HG02840 (cell line): Measurements from ENCODE around the gene OR12D2.
"Not testable (repeated sequence)": the region's sequence is repeated elsewhere in the genome, so short reads cannot be mapped to it uniquely, and the experiment has no call there.

Experiments used
- ATAC-seq: cut with Tn5 transposase; IDR thresholded peaks from one replicate; pipeline ENCODE4 v1.9.1; 2021; ENCODE audit warnings: mild to moderate bottlenecking, moderate library complexity, moderate number of reproducible peaks; ENCODE audit not compliant: unreplicated experiment, low FRiP score

Gene OR12D2, protein sequence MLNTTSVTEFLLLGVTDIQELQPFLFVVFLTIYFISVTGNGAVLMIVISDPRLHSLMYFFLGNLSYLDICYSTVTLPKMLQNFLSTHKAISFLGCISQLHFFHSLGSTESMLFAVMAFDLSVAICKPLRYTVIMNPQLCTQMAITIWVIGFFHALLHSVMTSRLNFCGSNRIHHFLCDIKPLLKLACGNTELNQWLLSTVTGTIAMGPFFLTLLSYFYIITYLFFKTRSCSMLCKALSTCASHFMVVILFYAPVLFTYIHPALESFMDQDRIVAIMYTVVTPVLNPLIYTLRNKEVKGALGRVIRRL

DNA sequence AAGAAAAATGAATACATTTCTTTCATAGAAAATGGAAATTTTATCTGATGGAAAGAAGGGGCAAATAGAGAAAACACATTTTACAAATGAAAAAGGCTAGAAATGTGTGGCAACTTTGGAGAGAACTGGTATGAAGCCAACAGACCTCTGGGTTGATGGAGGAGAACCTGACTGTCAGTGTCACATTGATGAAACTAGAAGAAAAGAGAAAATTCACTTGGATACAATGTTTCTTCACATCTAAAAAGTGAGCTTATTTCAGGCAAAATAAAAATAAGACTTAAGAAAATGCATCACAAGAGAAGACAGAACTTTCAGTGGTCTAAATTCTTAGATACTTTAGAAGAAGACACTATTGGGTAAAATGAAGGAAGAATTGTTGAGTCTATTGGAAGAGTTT is at the start of gene OR12D2:
TSS of gene OR12D2 (plus strand) at position 301 of the 400 bp plus-strand sequence. CDS start 1,069 bp downstream, outside the sequence.
- no peak for ATAC-seq

- not testable (repeated sequence) for ATAC-seq
Observed at GRCh38 chr6:29349348-29349747, 46.1 kb upstream of the OR12D2 start.

DNA sequence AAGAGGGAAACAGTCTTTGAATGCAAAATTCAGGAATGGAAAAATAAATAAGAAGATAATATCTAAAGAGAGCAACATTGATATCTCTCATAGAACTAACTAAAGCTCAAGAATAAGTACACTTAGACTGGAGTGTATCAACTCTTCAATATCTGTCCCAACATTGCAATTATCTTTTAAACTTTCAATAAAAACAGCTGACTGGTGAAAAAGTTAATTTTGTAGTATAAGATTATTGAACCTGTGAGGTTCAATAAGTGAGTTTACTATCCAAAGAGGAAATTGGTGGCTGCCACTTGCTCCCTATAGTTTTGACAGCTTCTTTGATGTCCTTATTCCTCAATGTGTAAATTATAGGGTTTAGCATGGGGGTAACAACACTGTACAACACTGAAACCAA is 40.5 kb upstream of the OR12D2 start:
- no peak for ATAC-seq

DNA sequence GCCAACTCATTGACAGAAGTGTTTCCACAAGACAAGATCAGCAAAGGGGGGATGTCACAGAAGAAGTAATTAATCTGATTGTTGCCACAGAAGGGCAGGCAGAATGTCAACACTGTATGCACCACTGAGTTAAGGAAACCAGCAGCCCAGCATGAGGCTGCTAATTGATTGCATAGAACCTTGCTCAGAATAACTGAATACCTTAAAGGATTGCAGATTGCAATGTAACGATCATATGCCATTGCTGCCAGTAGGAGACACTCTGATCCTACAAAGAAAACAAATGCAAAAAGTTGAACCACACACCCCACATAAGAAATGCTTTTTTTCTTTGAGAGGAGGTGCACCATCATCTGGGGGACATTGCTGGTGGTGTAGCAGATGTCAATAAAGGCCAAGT is 39.8 kb upstream of the OR12D2 start:
- ATAC-seq = no peak

DNA sequence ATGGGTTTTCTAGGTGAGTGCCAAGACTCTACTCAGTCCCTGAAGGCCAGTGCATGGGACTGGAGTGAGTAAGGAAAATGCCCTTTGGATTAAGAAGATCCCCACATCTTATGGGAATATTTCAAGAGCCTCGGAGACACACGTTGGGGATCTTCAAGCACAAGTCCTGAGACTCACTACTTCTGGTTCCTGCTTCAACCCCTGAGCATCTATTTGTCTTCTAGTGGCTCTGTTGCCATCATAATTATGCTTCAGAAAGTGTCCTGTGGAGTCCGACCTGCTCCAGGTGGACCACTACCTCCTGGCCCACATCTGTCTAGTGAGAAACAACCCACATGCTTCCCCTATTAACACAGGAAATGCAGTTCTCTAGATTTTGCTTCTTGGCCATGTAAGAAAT is 26.7 kb upstream of the OR12D2 start, which contains the start of gene OR5V1:
TSS of gene OR5V1 (minus strand) at position 101 of the 400 bp plus-strand sequence. CDS start 12,670 bp downstream, outside the sequence.
- no peak for ATAC-seq

DNA sequence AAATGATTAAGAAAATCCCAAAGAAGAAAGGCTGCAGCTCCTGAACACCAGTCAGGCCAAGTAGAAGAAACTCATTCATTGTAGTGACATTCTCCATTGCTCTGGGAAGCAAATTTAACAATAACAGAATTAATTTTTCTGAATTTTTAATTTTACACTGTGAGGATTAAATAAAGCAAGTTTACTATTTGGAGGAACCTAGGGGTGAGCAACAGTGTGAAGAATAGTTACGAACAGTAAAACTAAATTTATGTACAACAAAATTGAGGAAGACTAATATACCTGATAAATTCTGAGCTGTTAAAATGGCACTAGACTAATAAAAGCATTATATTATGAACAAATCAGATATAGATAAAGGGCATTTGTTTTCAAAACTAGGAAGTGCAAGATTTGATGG is 20.2 kb upstream of the OR12D2 start, which contains the start of gene OR12D3:
TSS of gene OR12D3 (minus strand) at position 101 of the 400 bp plus-strand sequence. CDS start at position 97, 4 bp downstream.
- ATAC-seq = no peak

- no peak for ATAC-seq
Observed at GRCh38 chr6:29376003-29376402, 19.4 kb upstream of the OR12D2 start.

- no peak for ATAC-seq
Observed at GRCh38 chr6:29388533-29388932, 6.9 kb upstream of the OR12D2 start.

DNA sequence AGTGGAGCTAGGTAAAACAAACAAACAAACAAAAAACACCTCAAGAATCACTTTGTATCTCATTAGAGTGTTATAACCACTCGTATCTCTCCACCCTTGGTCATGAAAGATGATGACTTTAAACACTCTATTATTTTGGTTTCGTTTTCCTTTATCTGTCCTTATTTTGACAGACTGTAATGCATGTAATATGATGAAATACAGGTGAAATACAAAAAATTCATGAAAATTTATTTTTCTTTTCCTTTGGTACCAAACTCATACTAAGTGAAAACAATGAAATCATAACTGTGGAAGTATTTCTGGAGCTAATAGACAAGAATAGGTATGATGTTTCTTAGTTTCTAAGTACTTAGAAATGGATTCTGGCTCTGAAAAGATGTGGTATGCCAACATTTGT is 4.1 kb downstream of the OR12D2 start:
- ATAC-seq = no peak

DNA sequence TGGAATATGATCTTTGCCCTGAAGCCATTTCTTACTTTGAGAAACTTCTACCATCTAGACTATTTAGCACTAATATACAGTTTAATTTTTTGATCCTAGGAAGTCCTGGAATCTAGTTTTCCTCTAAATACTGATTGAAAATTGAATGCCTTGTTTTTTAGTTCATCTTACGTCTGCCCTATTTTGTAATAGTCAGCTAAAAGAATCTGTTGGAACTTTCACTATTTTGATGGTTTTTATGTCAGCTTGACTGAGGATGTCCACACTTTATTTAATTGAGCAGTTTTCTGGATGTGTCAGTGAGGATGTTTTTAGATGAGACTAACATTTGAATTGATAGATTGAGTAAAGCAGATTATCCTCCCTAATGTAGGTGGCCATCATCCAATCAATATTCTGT is 8.4 kb downstream of the OR12D2 start:
- no peak for ATAC-seq

- ATAC-seq = no peak
Observed at GRCh38 chr6:29414588-29414987, 19.2 kb downstream of the OR12D2 start, which contains the start of gene OR12D1. Gene OR12D1, plus strand, starts transcription at chr6:29414928.

DNA sequence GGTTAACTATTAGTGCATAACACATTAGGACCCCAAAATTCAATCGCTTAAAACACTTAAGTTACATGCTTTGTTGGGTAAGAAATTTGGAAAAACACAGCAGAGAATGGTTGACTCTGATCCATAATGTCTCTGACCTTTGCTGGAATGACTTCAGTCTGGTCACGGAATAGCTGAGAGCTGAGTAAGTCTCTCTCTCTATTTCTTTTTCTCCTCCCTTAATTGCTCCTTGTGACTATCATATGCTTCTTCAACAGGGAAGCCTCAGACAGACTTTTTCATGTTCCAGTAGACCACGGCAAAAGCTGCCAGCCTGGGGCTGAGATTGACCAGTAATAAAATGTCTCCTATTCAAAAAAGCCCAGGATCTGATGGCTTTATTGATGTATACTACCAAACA is 24.1 kb downstream of the OR12D2 start:
- no peak for ATAC-seq

GRCh38 chr6:29424168-29424567 is 28.7 kb downstream of the OR12D2 start:
- ATAC-seq = no peak

DNA sequence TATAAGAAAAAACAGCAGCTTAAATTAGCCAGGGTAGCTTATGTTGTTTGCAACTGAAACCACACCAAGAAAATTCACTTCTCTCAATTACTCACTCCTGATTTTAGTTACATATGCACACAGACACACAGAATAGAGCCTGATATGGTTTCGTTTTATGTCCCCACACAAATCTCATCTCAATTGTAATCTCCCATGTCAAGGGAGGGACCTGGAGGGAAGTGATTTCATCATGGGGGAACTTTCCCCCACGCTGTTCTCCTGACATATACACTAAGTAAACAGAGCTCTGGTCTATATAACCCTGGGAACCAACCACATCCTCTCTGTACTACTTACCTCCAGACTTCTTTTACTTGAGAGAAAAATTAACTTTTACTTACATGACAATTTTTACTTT is 29.1 kb downstream of the OR12D2 start:
- no peak for ATAC-seq

DNA sequence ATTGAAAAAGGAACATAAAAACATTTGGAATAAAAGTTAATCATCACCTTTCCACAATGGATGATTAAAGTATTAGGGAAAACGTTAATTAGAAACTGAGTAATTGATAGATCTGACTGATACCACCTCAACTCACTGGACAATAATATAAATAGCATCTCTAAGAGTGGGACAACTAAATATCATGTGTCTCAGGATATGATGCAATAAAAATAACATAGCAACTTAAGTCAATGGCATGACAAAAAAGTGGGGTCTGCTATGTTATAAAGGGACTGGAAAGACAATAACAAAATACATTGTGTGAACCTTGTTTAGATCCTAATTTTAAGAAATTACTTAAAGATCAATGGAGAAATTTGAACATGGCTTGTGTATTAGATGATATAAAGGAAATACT is 29.6 kb downstream of the OR12D2 start:
- no peak for ATAC-seq

- no peak for ATAC-seq
Observed at GRCh38 chr6:29426654-29427053, 31.2 kb downstream of the OR12D2 start.

- not testable (repeated sequence) for ATAC-seq
Observed at GRCh38 chr6:29436730-29437129, 41.3 kb downstream of the OR12D2 start.

DNA sequence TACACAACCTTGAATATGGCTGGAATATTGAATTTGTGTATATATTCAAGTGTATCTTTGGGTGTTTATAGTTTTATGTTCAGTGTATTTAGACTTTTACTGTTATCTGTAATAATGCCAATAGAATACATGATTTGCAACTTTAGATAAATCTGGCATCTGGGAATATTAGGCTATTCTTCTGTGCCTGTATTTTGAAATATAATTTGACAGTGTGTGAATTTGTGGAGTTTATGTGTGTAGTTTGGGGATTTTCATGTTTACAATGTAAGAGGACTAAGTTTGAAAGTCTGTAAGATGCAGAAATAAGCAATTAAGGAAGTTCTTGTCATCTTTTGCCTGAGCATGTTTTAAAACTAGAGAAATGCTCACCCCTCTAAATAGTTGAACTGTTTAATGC is 43.6 kb downstream of the OR12D2 start, which contains the start of gene OR10C1:
TSS of gene OR10C1 (plus strand) at position 301 of the 400 bp plus-strand sequence. CDS start 710 bp downstream, outside the sequence.
- ATAC-seq = no peak

DNA sequence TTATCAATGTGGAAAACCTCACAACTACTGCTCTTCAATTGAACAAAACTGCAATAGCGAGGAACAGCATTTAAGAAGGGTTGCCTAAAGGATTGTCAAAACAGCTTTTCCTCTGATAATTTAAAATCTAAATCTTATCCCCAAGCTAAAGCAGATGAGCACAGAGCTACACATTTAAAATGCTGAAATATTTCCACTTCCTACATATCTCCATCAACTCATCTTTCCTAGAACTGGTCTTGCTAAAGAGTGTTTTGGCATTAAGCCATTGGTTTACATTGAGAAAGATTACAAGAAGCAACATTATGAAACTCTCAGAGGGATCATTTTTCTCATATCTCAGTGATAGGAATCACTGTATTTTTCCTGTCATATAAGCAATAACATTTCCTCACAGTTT is 47.3 kb downstream of the OR12D2 start:
- ATAC-seq = no peak

- ATAC-seq = not testable (repeated sequence)
Observed at GRCh38 chr6:29444031-29444430, 48.6 kb downstream of the OR12D2 start.
